NB4 (cell line): ENCODE data around the gene GM2A.

ENCODE experiments used
- MAX ChIP-seq: IDR thresholded peaks from 2 replicates; pipeline ENCODE4 v1.6.1; 2011; ENCODE audit warnings: low read depth, low read length
- MYC ChIP-seq: IDR thresholded peaks from 2 replicates; pipeline ENCODE4 v1.6.1; 2011; ENCODE audit warnings: low read depth, low read length
- POLR2A ChIP-seq: IDR thresholded peaks from 2 replicates; pipeline ENCODE4 v1.6.1; 2011; ENCODE audit warnings: mild to moderate bottlenecking; ENCODE audit not compliant: insufficient read length; ENCODE audit errors: extremely low read depth
- TF ChIP-seq, protein P1 (sequence below): IDR thresholded peaks from one replicate; pipeline ENCODE4 v1.5.1; 2012; ENCODE audit warnings: low read depth, low read length

GRCh38 chr5:151254556-151254955 is 1.6 kb downstream of the GM2A start:
- no peak for TF ChIP-seq POLR2A
- TF ChIP-seq, protein P1, sequence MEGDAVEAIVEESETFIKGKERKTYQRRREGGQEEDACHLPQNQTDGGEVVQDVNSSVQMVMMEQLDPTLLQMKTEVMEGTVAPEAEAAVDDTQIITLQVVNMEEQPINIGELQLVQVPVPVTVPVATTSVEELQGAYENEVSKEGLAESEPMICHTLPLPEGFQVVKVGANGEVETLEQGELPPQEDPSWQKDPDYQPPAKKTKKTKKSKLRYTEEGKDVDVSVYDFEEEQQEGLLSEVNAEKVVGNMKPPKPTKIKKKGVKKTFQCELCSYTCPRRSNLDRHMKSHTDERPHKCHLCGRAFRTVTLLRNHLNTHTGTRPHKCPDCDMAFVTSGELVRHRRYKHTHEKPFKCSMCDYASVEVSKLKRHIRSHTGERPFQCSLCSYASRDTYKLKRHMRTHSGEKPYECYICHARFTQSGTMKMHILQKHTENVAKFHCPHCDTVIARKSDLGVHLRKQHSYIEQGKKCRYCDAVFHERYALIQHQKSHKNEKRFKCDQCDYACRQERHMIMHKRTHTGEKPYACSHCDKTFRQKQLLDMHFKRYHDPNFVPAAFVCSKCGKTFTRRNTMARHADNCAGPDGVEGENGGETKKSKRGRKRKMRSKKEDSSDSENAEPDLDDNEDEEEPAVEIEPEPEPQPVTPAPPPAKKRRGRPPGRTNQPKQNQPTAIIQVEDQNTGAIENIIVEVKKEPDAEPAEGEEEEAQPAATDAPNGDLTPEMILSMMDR: no peak
- no peak for TF ChIP-seq MAX
- TF ChIP-seq MYC: no peak
